ENCODE measurements around the gene CACNA1B.
"Not testable (repeated sequence)": the region's sequence is repeated elsewhere in the genome, so short reads cannot be mapped to it uniquely, and the experiment has no call there.

CACNA1B gene

GRCh38 chr9:138019514-138019913 is 141.9 kb downstream of the CACNA1B start:
- DNase-seq, result not testable (repeated sequence)

GRCh38 chr9:138020120-138020794 is 142.7 kb downstream of the CACNA1B start:
- DNase-seq, result no peak

- no peak for DNase-seq
These were observed 143.2 kb downstream of the CACNA1B start for GRCh38 chr9:138020795-138021182.

- no peak for DNase-seq
These were observed 143.9 kb downstream of the CACNA1B start for GRCh38 chr9:138021251-138022056.

- no peak for DNase-seq
These were observed 144.6 kb downstream of the CACNA1B start for GRCh38 chr9:138022121-138022741.

GRCh38 chr9:138022756-138023393 is 145.3 kb downstream of the CACNA1B start:
- no peak for DNase-seq

GRCh38 chr9:138023394-138024124 is 146.0 kb downstream of the CACNA1B start:
- DNase-seq, result no peak

GRCh38 chr9:138024131-138024530 is 146.5 kb downstream of the CACNA1B start:
- no peak for DNase-seq

GRCh38 chr9:138024831-138025291 is 147.3 kb downstream of the CACNA1B start:
- no peak for DNase-seq

- DNase-seq, result no peak
These were observed 147.8 kb downstream of the CACNA1B start for GRCh38 chr9:138025417-138025816.

GRCh38 chr9:138025908-138026307 is 148.3 kb downstream of the CACNA1B start:
- no peak for DNase-seq

- no peak for DNase-seq
These were observed 151.0 kb downstream of the CACNA1B start for GRCh38 chr9:138028596-138028995.

- no peak for DNase-seq
These were observed 153.6 kb downstream of the CACNA1B start for GRCh38 chr9:138031186-138031585.

GRCh38 chr9:138033950-138034349 is 156.4 kb downstream of the CACNA1B start:
- no peak for DNase-seq

- no peak for DNase-seq
These were observed 159.6 kb downstream of the CACNA1B start for GRCh38 chr9:138037140-138037539.

- no peak for DNase-seq
These were observed 160.7 kb downstream of the CACNA1B start for GRCh38 chr9:138038244-138038671.

GRCh38 chr9:138040446-138041430 is 163.2 kb downstream of the CACNA1B start:
- DNase-seq, result no peak

- no peak for DNase-seq
These were observed 164.6 kb downstream of the CACNA1B start for GRCh38 chr9:138042146-138042545.

- DNase-seq, result no peak
These were observed 165.1 kb downstream of the CACNA1B start for GRCh38 chr9:138042640-138043039.

GRCh38 chr9:138043061-138043410 is 165.5 kb downstream of the CACNA1B start:
- no peak for DNase-seq

All from inflammatory macrophage treated with lipopolysaccharide for 1 hour (primary cell).